GM12878 (cell line): Measurements from ENCODE around the gene PRKAG2.

ENCODE experiments used
- GABPA ChIP-seq: IDR thresholded peaks from 2 replicates; pipeline ENCODE4 v1.6.1; 2014; ENCODE audit warnings: antibody characterized with exemption, low read depth, mild to moderate bottlenecking, inconsistent platforms
- JUND ChIP-seq: IDR thresholded peaks from 2 replicates; pipeline ENCODE4 v1.6.1; 2012; ENCODE audit warnings: low read depth, mild to moderate bottlenecking, low read length, improper control_type of control experiment, moderate library complexity
- SMAD1 ChIP-seq: fragments of 450-650 bp; IDR thresholded peaks from 2 replicates; pipeline ENCODE4 v1.6.1; 2018; ENCODE audit warnings: mild to moderate bottlenecking, low read depth; ENCODE audit not compliant: partially characterized antibody
- SUZ12 ChIP-seq: fragments of 200-600 bp; sonication (generic); IDR thresholded peaks from one replicate; pipeline ENCODE4 v1.6.1; 2018; ENCODE audit warnings: antibody characterized with exemption, mild to moderate bottlenecking; ENCODE audit not compliant: unreplicated experiment
- USF2 ChIP-seq: IDR thresholded peaks from 2 replicates; pipeline ENCODE4 v1.6.1; 2011; ENCODE audit warnings: low read depth, low read length, improper control_type of control experiment, borderline replicate concordance
- ZNF592 ChIP-seq: fragments of 450-650 bp; IDR thresholded peaks from 2 replicates; pipeline ENCODE4 v1.6.1; 2017; ENCODE audit warnings: mild to moderate bottlenecking, moderate library complexity

- TF ChIP-seq SUZ12 (no peak), ZNF592 (no peak), USF2 (no peak), GABPA (no peak), JUND (no peak), SMAD1 (no peak)
These were observed 180.9 kb downstream of the PRKAG2 start for GRCh38 chr7:151695951-151696541.
